ENCODE data around the gene ARG2.
A peak's percentile ranks its signal among the peaks of the same experiment; 100 is the strongest.

Gene ARG2

DNA sequence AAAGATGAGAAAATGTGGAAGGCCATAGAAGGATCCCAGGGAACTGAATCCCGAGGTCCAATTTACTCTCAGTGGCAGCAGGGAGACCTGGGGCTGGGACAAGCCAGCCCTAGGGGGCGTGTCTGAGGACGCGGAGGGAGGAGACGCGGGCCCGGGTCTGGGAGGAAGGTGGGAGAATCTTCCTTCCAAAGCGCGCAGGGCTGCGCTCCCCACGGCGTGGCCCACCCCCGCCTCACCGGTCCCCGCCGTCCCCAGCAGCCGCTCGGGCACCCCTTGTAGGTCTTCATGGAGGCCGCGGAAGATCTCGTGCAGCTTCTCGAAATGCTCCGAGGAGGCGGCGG is 54.4 kb downstream of the ARG2 start:
- DNase-seq (ENCODE audit: low read depth) = no peak
- TF ChIP-seq, protein P1, sequence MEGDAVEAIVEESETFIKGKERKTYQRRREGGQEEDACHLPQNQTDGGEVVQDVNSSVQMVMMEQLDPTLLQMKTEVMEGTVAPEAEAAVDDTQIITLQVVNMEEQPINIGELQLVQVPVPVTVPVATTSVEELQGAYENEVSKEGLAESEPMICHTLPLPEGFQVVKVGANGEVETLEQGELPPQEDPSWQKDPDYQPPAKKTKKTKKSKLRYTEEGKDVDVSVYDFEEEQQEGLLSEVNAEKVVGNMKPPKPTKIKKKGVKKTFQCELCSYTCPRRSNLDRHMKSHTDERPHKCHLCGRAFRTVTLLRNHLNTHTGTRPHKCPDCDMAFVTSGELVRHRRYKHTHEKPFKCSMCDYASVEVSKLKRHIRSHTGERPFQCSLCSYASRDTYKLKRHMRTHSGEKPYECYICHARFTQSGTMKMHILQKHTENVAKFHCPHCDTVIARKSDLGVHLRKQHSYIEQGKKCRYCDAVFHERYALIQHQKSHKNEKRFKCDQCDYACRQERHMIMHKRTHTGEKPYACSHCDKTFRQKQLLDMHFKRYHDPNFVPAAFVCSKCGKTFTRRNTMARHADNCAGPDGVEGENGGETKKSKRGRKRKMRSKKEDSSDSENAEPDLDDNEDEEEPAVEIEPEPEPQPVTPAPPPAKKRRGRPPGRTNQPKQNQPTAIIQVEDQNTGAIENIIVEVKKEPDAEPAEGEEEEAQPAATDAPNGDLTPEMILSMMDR (IDR thresholded peaks at IDR 0.05; ENCODE audit: control insufficient read depth, insufficient read depth, low read depth, low read length, missing control alignments) = peak; percentile 22
- H3K4me3 ChIP-seq (ENCODE audit: control insufficient read depth, low read depth, low read length) = peak overlapping the region; percentile 71

- TF ChIP-seq, protein P1 (IDR thresholded peaks at IDR 0.05; ENCODE audit: control insufficient read depth, insufficient read depth, low read depth, low read length, missing control alignments) = peak; percentile 28
- no peak for DNase-seq (ENCODE audit: low read depth)
- H3K4me3 ChIP-seq (ENCODE audit: control insufficient read depth, low read depth, low read length) = peak within 1 kb of the TSS; percentile 71
Observed at GRCh38 chr14:67674480-67675218, 54.9 kb downstream of the ARG2 start, which contains the start of gene VTI1B. VTI1B (minus strand) TSS chr14:67674632; CDS start chr14:67674489, 143 bp downstream.

- peak overlapping the region; percentile 71 for H3K4me3 ChIP-seq (ENCODE audit: control insufficient read depth, low read depth, low read length)
- no peak for DNase-seq (ENCODE audit: low read depth)
- TF ChIP-seq, protein P1 (IDR thresholded peaks at IDR 0.05; ENCODE audit: control insufficient read depth, insufficient read depth, low read depth, low read length, missing control alignments) = no peak
Observed at GRCh38 chr14:67675219-67675582, 55.5 kb downstream of the ARG2 start.

GRCh38 chr14:67679006-67679405 is 59.3 kb downstream of the ARG2 start:
- no peak for DNase-seq (ENCODE audit: low read depth)
- no peak overlapping the region for H3K4me3 ChIP-seq (ENCODE audit: control insufficient read depth, low read depth, low read length)
- TF ChIP-seq, protein P1 (IDR thresholded peaks at IDR 0.05; ENCODE audit: control insufficient read depth, insufficient read depth, low read depth, low read length, missing control alignments) = no peak

DNA sequence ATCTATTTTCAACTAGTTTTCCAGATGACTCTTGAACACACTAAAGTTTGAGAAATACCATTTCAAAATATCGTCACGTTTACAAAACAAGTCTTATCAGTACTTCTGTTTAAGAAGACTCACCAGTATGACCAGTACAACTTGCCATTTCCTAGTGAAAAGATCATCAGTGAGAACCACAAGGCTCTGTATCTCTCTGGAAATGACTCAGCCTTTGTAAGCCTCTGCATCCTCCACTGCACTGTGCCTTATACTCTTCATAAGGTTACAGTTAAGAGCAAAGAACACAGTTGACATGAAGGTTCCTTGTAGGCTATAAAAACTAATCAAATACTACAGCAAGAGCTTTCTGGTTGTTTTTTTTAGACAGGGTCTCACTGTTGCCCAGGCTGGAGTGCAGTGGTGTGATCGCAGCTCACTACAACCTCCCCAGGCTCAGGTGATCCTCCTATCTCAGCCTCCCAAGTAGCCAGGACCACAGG is 60.4 kb downstream of the ARG2 start:
- TF ChIP-seq, protein P1 (IDR thresholded peaks at IDR 0.05; ENCODE audit: control insufficient read depth, insufficient read depth, low read depth, low read length, missing control alignments) = no peak
- H3K4me3 ChIP-seq (ENCODE audit: control insufficient read depth, low read depth, low read length) = no peak overlapping the region
- DNase-seq (ENCODE audit: low read depth) = peak; percentile 70

DNA sequence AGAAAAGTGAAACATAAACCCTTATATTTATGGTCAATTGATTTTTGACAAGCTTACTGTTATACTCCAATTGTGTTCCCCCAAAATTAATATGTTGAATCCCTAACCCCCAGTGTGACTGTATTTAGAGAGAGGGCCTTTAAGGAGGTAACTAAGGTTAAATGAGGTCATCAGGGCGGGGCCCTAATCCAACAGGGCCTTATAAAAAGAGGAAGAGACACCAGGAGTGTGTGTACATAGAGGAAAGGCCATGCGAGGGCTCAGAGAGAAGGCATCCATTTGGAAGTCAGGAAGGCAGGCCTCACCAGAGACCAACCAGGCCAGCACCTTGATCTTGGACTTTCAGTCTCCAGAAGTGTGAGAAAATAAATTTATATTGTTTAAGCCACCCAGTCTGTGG is 61.2 kb downstream of the ARG2 start:
- DNase-seq (ENCODE audit: low read depth) = no peak
- TF ChIP-seq, protein P1 (IDR thresholded peaks at IDR 0.05; ENCODE audit: control insufficient read depth, insufficient read depth, low read depth, low read length, missing control alignments) = no peak
- H3K4me3 ChIP-seq (ENCODE audit: control insufficient read depth, low read depth, low read length) = no peak overlapping the region
